WTC11 (cell line): ENCODE measurements around the gene GUCY2D. TPM values are rescaled to one million over a fixed set of nuclear protein-coding genes. Genes with fewer than 3 reads are reported as not detected.

Source experiments
- ATAC-seq: fragments of 200-7000 bp; cut with Tn5 transposase; 2 replicates; pipeline ENCODE4 v1.10.0; 2021; ENCODE audit warnings: mild to moderate bottlenecking, moderate library complexity
- CTCF ChIA-PET: fragments of 300-600 bp; sonication (Branson Sonifier 250); formaldehyde crosslinking; loops from one replicate; lab custom pipeline; 2021; ENCODE audit warnings: antibody characterized with exemption; lab: Charles Lee
- POLR2A ChIA-PET: fragments of 350-600 bp; sonication (Branson Sonifier 250); formaldehyde crosslinking; loops from one replicate; lab custom pipeline; 2021; ENCODE audit warnings: antibody characterized with exemption; lab: Charles Lee
- DNase-seq: peaks from one replicate; pipeline ENCODE4 v3.0.0; 2021; ENCODE audit warnings: low spot score
- H3K27ac Mint-ChIP-seq: 2 replicates; pipeline ENCODE4 v1.8.0; 2021; ENCODE audit warnings: mixed read lengths
- H3K27me3 Mint-ChIP-seq: 2 replicates; pipeline ENCODE4 v1.8.0; 2021; ENCODE audit warnings: low read depth, mild to moderate bottlenecking, moderate library complexity, mixed read lengths
- H3K36me3 Mint-ChIP-seq: 2 replicates; pipeline ENCODE4 v1.8.0; 2021; ENCODE audit warnings: mixed read lengths
- H3K4me1 Mint-ChIP-seq: 2 replicates; pipeline ENCODE4 v1.8.0; 2022; ENCODE audit warnings: mixed read lengths
- H3K4me3 Mint-ChIP-seq: 2 replicates; pipeline ENCODE4 v1.8.0; 2021; ENCODE audit warnings: mild to moderate bottlenecking, moderate library complexity, mixed read lengths
- H3K9me3 Mint-ChIP-seq: 2 replicates; pipeline ENCODE4 v1.8.0; 2021; ENCODE audit warnings: mixed read lengths
- ESRRA ChIP-seq: sonication (generic); formaldehyde crosslinking; IDR thresholded peaks from 2 replicates; pipeline ENCODE4 v1.8.1; 2022; ENCODE audit warnings: mild to moderate bottlenecking, missing genetic modification reagents, borderline replicate concordance
- GRHL2 ChIP-seq: fragments of 250-450 bp; sonication (Bioruptor Pico); IDR thresholded peaks from 2 replicates; pipeline ENCODE4 v1.8.0; 2022; ENCODE audit warnings: mild to moderate bottlenecking, moderate library complexity; ENCODE audit not compliant: insufficient replicate concordance, severe bottlenecking
- SMAD4 ChIP-seq: sonication (generic); formaldehyde crosslinking; IDR thresholded peaks from 2 replicates; pipeline ENCODE4 v1.8.0; 2022; ENCODE audit warnings: mild to moderate bottlenecking, missing genetic modification reagents
- total RNA-seq: library from RNA; stranded (reverse); gene quantifications from 3 replicates; pipeline ENCODE4 v1.2.3, GENCODE V29; 2021
- TF ChIP-seq, protein P1 (sequence below): sonication (generic); formaldehyde crosslinking; IDR thresholded peaks from 2 replicates; pipeline ENCODE4 v1.8.1; 2022; ENCODE audit warnings: mild to moderate bottlenecking, moderate library complexity, missing genetic modification reagents
- TF ChIP-seq, protein P2 (sequence below): fragments of 250-450 bp; sonication (Bioruptor Pico); IDR thresholded peaks from 2 replicates; pipeline ENCODE4 v1.9.0; 2021; ENCODE audit warnings: mild to moderate bottlenecking
- TF ChIP-seq, protein P3 (sequence below): sonication (generic); formaldehyde crosslinking; IDR thresholded peaks from 2 replicates; pipeline ENCODE4 v1.8.0; 2023; ENCODE audit warnings: missing genetic modification reagents
- TF ChIP-seq, protein P4 (sequence below): fragments of 250-450 bp; sonication (Bioruptor Pico); IDR thresholded peaks from 2 replicates; pipeline ENCODE4 v1.9.0; 2021; ENCODE audit warnings: mild to moderate bottlenecking
- TF ChIP-seq, protein P5 (sequence below): sonication (generic); formaldehyde crosslinking; conservative IDR thresholded peaks from 2 replicates; pipeline ENCODE4 v1.8.1; 2023; ENCODE audit warnings: mild to moderate bottlenecking, low read depth, missing genetic modification reagents, moderate library complexity
- TF ChIP-seq, protein P6 (sequence below): fragments of 250-450 bp; sonication (Bioruptor Pico); IDR thresholded peaks from 2 replicates; pipeline ENCODE4 v1.9.0; 2021; ENCODE audit warnings: mild to moderate bottlenecking, borderline replicate concordance
- TF ChIP-seq, protein P7 (sequence below): sonication (generic); formaldehyde crosslinking; IDR thresholded peaks from 2 replicates; pipeline ENCODE4 v1.8.0; 2022; ENCODE audit warnings: mild to moderate bottlenecking, missing genetic modification reagents
- TF ChIP-seq, protein P8 (sequence below): sonication (generic); formaldehyde crosslinking; IDR thresholded peaks from 2 replicates; pipeline ENCODE4 v1.8.0; 2022; ENCODE audit warnings: mild to moderate bottlenecking, missing genetic modification reagents

Gene GUCY2D
- total RNA-seq, 1 experiment from 2014 or later = 0.87 TPM

DNA sequence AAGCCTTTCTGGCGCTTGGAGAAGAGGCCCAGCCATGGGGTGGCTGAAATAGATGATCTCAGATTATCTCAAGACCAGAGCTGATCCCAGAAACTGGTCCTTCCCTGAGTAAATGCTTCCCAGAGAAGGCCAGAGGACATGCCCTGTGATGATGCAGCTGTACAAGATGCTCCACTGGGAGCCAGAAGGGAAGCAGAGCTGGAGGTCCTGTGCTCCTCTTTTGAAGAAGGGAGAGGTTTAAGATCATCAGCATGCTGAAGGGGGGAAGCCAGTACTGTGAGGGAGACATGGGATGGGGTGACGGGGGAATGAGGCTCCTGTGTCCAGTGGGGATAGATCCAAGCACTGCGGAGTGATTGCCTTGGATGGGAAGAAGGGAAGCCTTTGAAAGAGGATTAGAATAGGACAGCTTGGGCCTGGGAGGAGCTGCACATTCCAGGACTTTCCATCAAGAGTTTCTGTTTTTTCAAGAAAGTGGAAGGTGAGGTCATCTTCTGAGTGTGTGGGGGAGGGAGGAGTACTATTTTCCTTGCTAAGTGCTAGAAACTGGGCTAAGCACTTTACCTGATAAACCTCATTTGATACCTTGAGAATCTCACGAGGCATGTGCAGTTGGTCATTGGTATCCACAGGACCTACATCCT, 20.1 kb downstream of the GUCY2D start:
- Mint-ChIP-seq H3K36me3 (no peaks in the 10 kb centered on the region), H3K4me1 (peaks cover 5% of the 10 kb centered on the region), H3K9me3 (no peaks in the 10 kb centered on the region), H3K27me3 (peaks cover 3% of the 10 kb centered on the region), H3K4me3 (no peak overlapping the region)
- ChIA-PET POLR2A (no interaction called here), CTCF (interaction anchor here (1.0 to 8.3 kb wide), 5 partner anchors 18 to 105 kb away, joined by 3 to 154 read pairs (median 4); partner anchors contain the start of gene ALOX15B)
- TF ChIP-seq, protein P1, sequence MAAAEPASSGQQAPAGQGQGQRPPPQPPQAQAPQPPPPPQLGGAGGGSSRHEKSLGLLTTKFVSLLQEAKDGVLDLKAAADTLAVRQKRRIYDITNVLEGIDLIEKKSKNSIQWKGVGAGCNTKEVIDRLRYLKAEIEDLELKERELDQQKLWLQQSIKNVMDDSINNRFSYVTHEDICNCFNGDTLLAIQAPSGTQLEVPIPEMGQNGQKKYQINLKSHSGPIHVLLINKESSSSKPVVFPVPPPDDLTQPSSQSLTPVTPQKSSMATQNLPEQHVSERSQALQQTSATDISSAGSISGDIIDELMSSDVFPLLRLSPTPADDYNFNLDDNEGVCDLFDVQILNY = no peak
- TF ChIP-seq, protein P2, sequence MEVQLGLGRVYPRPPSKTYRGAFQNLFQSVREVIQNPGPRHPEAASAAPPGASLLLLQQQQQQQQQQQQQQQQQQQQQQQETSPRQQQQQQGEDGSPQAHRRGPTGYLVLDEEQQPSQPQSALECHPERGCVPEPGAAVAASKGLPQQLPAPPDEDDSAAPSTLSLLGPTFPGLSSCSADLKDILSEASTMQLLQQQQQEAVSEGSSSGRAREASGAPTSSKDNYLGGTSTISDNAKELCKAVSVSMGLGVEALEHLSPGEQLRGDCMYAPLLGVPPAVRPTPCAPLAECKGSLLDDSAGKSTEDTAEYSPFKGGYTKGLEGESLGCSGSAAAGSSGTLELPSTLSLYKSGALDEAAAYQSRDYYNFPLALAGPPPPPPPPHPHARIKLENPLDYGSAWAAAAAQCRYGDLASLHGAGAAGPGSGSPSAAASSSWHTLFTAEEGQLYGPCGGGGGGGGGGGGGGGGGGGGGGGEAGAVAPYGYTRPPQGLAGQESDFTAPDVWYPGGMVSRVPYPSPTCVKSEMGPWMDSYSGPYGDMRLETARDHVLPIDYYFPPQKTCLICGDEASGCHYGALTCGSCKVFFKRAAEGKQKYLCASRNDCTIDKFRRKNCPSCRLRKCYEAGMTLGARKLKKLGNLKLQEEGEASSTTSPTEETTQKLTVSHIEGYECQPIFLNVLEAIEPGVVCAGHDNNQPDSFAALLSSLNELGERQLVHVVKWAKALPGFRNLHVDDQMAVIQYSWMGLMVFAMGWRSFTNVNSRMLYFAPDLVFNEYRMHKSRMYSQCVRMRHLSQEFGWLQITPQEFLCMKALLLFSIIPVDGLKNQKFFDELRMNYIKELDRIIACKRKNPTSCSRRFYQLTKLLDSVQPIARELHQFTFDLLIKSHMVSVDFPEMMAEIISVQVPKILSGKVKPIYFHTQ (CRISPR knock-in tag) = no peak
- TF ChIP-seq, protein P3, sequence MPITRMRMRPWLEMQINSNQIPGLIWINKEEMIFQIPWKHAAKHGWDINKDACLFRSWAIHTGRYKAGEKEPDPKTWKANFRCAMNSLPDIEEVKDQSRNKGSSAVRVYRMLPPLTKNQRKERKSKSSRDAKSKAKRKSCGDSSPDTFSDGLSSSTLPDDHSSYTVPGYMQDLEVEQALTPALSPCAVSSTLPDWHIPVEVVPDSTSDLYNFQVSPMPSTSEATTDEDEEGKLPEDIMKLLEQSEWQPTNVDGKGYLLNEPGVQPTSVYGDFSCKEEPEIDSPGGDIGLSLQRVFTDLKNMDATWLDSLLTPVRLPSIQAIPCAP (CRISPR knock-in tag) = no peak
- TF ChIP-seq, protein P4, sequence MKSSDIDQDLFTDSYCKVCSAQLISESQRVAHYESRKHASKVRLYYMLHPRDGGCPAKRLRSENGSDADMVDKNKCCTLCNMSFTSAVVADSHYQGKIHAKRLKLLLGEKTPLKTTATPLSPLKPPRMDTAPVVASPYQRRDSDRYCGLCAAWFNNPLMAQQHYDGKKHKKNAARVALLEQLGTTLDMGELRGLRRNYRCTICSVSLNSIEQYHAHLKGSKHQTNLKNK (CRISPR knock-in tag) = no peak
- TF ChIP-seq, protein P5, sequence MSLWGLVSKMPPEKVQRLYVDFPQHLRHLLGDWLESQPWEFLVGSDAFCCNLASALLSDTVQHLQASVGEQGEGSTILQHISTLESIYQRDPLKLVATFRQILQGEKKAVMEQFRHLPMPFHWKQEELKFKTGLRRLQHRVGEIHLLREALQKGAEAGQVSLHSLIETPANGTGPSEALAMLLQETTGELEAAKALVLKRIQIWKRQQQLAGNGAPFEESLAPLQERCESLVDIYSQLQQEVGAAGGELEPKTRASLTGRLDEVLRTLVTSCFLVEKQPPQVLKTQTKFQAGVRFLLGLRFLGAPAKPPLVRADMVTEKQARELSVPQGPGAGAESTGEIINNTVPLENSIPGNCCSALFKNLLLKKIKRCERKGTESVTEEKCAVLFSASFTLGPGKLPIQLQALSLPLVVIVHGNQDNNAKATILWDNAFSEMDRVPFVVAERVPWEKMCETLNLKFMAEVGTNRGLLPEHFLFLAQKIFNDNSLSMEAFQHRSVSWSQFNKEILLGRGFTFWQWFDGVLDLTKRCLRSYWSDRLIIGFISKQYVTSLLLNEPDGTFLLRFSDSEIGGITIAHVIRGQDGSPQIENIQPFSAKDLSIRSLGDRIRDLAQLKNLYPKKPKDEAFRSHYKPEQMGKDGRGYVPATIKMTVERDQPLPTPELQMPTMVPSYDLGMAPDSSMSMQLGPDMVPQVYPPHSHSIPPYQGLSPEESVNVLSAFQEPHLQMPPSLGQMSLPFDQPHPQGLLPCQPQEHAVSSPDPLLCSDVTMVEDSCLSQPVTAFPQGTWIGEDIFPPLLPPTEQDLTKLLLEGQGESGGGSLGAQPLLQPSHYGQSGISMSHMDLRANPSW = no peak
- TF ChIP-seq GRHL2 (no peak), ESRRA (no peak), SMAD4 (no peak)
- TF ChIP-seq, protein P6, sequence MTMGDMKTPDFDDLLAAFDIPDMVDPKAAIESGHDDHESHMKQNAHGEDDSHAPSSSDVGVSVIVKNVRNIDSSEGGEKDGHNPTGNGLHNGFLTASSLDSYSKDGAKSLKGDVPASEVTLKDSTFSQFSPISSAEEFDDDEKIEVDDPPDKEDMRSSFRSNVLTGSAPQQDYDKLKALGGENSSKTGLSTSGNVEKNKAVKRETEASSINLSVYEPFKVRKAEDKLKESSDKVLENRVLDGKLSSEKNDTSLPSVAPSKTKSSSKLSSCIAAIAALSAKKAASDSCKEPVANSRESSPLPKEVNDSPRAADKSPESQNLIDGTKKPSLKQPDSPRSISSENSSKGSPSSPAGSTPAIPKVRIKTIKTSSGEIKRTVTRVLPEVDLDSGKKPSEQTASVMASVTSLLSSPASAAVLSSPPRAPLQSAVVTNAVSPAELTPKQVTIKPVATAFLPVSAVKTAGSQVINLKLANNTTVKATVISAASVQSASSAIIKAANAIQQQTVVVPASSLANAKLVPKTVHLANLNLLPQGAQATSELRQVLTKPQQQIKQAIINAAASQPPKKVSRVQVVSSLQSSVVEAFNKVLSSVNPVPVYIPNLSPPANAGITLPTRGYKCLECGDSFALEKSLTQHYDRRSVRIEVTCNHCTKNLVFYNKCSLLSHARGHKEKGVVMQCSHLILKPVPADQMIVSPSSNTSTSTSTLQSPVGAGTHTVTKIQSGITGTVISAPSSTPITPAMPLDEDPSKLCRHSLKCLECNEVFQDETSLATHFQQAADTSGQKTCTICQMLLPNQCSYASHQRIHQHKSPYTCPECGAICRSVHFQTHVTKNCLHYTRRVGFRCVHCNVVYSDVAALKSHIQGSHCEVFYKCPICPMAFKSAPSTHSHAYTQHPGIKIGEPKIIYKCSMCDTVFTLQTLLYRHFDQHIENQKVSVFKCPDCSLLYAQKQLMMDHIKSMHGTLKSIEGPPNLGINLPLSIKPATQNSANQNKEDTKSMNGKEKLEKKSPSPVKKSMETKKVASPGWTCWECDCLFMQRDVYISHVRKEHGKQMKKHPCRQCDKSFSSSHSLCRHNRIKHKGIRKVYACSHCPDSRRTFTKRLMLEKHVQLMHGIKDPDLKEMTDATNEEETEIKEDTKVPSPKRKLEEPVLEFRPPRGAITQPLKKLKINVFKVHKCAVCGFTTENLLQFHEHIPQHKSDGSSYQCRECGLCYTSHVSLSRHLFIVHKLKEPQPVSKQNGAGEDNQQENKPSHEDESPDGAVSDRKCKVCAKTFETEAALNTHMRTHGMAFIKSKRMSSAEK (CRISPR knock-in tag) = no peak
- TF ChIP-seq, protein P7, sequence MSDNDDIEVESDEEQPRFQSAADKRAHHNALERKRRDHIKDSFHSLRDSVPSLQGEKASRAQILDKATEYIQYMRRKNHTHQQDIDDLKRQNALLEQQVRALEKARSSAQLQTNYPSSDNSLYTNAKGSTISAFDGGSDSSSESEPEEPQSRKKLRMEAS (CRISPR knock-in tag) = no peak
- TF ChIP-seq, protein P8, sequence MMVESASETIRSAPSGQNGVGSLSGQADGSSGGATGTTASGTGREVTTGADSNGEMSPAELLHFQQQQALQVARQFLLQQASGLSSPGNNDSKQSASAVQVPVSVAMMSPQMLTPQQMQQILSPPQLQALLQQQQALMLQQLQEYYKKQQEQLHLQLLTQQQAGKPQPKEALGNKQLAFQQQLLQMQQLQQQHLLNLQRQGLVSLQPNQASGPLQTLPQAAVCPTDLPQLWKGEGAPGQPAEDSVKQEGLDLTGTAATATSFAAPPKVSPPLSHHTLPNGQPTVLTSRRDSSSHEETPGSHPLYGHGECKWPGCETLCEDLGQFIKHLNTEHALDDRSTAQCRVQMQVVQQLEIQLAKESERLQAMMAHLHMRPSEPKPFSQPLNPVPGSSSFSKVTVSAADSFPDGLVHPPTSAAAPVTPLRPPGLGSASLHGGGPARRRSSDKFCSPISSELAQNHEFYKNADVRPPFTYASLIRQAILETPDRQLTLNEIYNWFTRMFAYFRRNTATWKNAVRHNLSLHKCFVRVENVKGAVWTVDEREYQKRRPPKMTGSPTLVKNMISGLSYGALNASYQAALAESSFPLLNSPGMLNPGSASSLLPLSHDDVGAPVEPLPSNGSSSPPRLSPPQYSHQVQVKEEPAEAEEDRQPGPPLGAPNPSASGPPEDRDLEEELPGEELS (CRISPR knock-in tag) = no peak
- TF ChIP-seq, all 79 proteins: peak for 0
- H3K27ac Mint-ChIP-seq = no peak overlapping the region
- DNase-seq = no peak
- ATAC-seq = no peak
